Measurements from ENCODE around the gene NUP160. TPM values are rescaled to one million over a fixed set of nuclear protein-coding genes. Genes with fewer than 3 reads are reported as not detected.
"Not testable (repeated sequence)": the region's sequence is repeated elsewhere in the genome, so short reads cannot be mapped to it uniquely, and the experiment has no call there.

The NUP160 gene
- total RNA-seq, 2 donors from 2014 or later, result 82.1 to 87.6 TPM

GRCh38 chr11:47797633-47798032, 50.5 kb downstream of the NUP160 start:
- H3K27ac ChIP-seq (ENCODE audit: low read depth, low read length), result no peak overlapping the region
- no peak overlapping the region for H3K27ac Mint-ChIP-seq
- H3K27me3 Mint-ChIP-seq (ENCODE audit: insufficient read depth), result no peaks in the 10 kb centered on the region
- no peak for TF ChIP-seq CTCF (conservative IDR thresholded peaks at IDR 0.05)
- H3K4me1 Mint-ChIP-seq, result no peaks in the 10 kb centered on the region
- H3K36me3 ChIP-seq (ENCODE audit: control insufficient read depth, insufficient read depth, low read length), result peaks cover 94% of the 10 kb centered on the region
- WGBS, 2 experiments (ENCODE audit: insufficient coverage in 1 of 2, insufficient read length in 1 of 2), result 96 to 100% methylated on average over 4 of the region's 4 CpGs
- no peak overlapping the region for H3K4me3 ChIP-seq (ENCODE audit: low read length)
- H3K36me3 Mint-ChIP-seq (ENCODE audit: low read depth), result peaks cover 70% of the 10 kb centered on the region
- H3K4me3 Mint-ChIP-seq, result no peak overlapping the region
- H3K9ac ChIP-seq (ENCODE audit: extremely low read depth, low read length, poor library complexity, severe bottlenecking), result no peak overlapping the region
- H3K4me1 ChIP-seq (ENCODE audit: control insufficient read depth, insufficient read depth, low read length), result no peaks in the 10 kb centered on the region
- DNase-seq, result no peak
- no peaks in the 10 kb centered on the region for H3K9me3 Mint-ChIP-seq
- no peaks in the 10 kb centered on the region for H3K9me3 ChIP-seq (ENCODE audit: control insufficient read depth, low read length)
- no peaks in the 10 kb centered on the region for H3K27me3 ChIP-seq (ENCODE audit: control insufficient read depth, insufficient read depth, low read length, poor library complexity, severe bottlenecking)

GRCh38 chr11:47791774-47792430, 56.2 kb downstream of the NUP160 start:
- no peak overlapping the region for H3K9ac ChIP-seq (ENCODE audit: extremely low read depth, low read length, poor library complexity, severe bottlenecking)

GRCh38 chr11:47790017-47790416, 58.1 kb downstream of the NUP160 start:
- not testable (repeated sequence) for H3K27ac ChIP-seq (ENCODE audit: low read depth, low read length); H3K4me1 Mint-ChIP-seq; H3K9me3 ChIP-seq (ENCODE audit: control insufficient read depth, low read length); H3K27ac Mint-ChIP-seq; DNase-seq; H3K27me3 Mint-ChIP-seq (ENCODE audit: insufficient read depth); H3K27me3 ChIP-seq (ENCODE audit: control insufficient read depth, insufficient read depth, low read length, poor library complexity, severe bottlenecking); H3K4me3 ChIP-seq (ENCODE audit: low read length); H3K4me3 Mint-ChIP-seq; H3K9me3 Mint-ChIP-seq; H3K4me1 ChIP-seq (ENCODE audit: control insufficient read depth, insufficient read depth, low read length); H3K9ac ChIP-seq (ENCODE audit: extremely low read depth, low read length, poor library complexity, severe bottlenecking)
- H3K36me3 Mint-ChIP-seq (ENCODE audit: low read depth), result peaks cover 73% of the 10 kb centered on the region
- peaks cover 81% of the 10 kb centered on the region for H3K36me3 ChIP-seq (ENCODE audit: control insufficient read depth, insufficient read depth, low read length)
- 94 to 100% methylated on average over 2 to 8 of the region's 8 CpGs for WGBS, 2 experiments (ENCODE audit: insufficient coverage in 1 of 2, insufficient read length in 1 of 2)

More at GRCh38 chr11:47791774-47792430, 56.2 kb downstream of the NUP160 start:
- no peak for DNase-seq
- no peak for TF ChIP-seq CTCF (conservative IDR thresholded peaks at IDR 0.05)
- Histone ChIP-seq H3K36me3 (ENCODE audit: control insufficient read depth, insufficient read depth, low read length) (peaks cover 83% of the 10 kb centered on the region), H3K9me3 (ENCODE audit: control insufficient read depth, low read length) (no peaks in the 10 kb centered on the region), H3K4me3 (ENCODE audit: low read length) (no peak overlapping the region), H3K27me3 (ENCODE audit: control insufficient read depth, insufficient read depth, low read length, poor library complexity, severe bottlenecking) (no peaks in the 10 kb centered on the region), H3K27ac (ENCODE audit: low read depth, low read length) (no peak overlapping the region), H3K4me1 (ENCODE audit: control insufficient read depth, insufficient read depth, low read length) (no peaks in the 10 kb centered on the region)
- 98% methylated on average over 4 of the region's 4 CpGs; no CpG with 5 or more reads in 1 of the 2 experiments for WGBS, 2 experiments (ENCODE audit: insufficient coverage in 1 of 2, insufficient read length in 1 of 2)
- peaks cover 72% of the 10 kb centered on the region for H3K36me3 Mint-ChIP-seq (ENCODE audit: low read depth)
- no peaks in the 10 kb centered on the region for H3K27me3 Mint-ChIP-seq (ENCODE audit: insufficient read depth)
- no peaks in the 10 kb centered on the region for H3K9me3 Mint-ChIP-seq
- no peak overlapping the region for H3K4me3 Mint-ChIP-seq
- no peak overlapping the region for H3K27ac Mint-ChIP-seq
- H3K4me1 Mint-ChIP-seq, result no peaks in the 10 kb centered on the region

GRCh38 chr11:47788181-47788580, 60.0 kb downstream of the NUP160 start:
- Mint-ChIP-seq H3K4me3 (no peak overlapping the region), H3K4me1 (peaks cover 4% of the 10 kb centered on the region), H3K9me3 (no peaks in the 10 kb centered on the region), H3K36me3 (ENCODE audit: low read depth) (peaks cover 73% of the 10 kb centered on the region), H3K27ac (no peak overlapping the region), H3K27me3 (ENCODE audit: insufficient read depth) (no peaks in the 10 kb centered on the region)
- no peak overlapping the region for H3K27ac ChIP-seq (ENCODE audit: low read depth, low read length)
- H3K9ac ChIP-seq (ENCODE audit: extremely low read depth, low read length, poor library complexity, severe bottlenecking), result no peak overlapping the region
- H3K4me3 ChIP-seq (ENCODE audit: low read length), result no peak overlapping the region
- H3K4me1 ChIP-seq (ENCODE audit: control insufficient read depth, insufficient read depth, low read length), result no peaks in the 10 kb centered on the region
- no peaks in the 10 kb centered on the region for H3K27me3 ChIP-seq (ENCODE audit: control insufficient read depth, insufficient read depth, low read length, poor library complexity, severe bottlenecking)
- no peaks in the 10 kb centered on the region for H3K9me3 ChIP-seq (ENCODE audit: control insufficient read depth, low read length)
- no peak for DNase-seq
- WGBS, 2 experiments (ENCODE audit: insufficient coverage in 1 of 2, insufficient read length in 1 of 2), result 98% methylated on average over 7 of the region's 7 CpGs
- no peak for TF ChIP-seq CTCF (conservative IDR thresholded peaks at IDR 0.05)
- peaks cover 77% of the 10 kb centered on the region for H3K36me3 ChIP-seq (ENCODE audit: control insufficient read depth, insufficient read depth, low read length)

Data from endodermal cell (in vitro differentiated cells).